H1 (cell line): ENCODE data around the gene CCDC63. TPM values are rescaled to one million over a fixed set of nuclear protein-coding genes. Genes with fewer than 3 reads are reported as not detected.

Source experiments
- CHD7 ChIP-seq: fragments of 300-600 bp; sonication (generic); IDR thresholded peaks from 2 replicates; pipeline ENCODE4 v1.7.1; 2012; ENCODE audit warnings: low read length, moderate library complexity, mild to moderate bottlenecking, inconsistent platforms; ENCODE audit not compliant: insufficient replicate concordance
- polyA plus RNA-seq, 7 experiments: library from polyadenylated mRNA; depleted of rRNA in 3 of 7; stranded (reverse) in 5 of 7; unstranded in 2 of 7; fragments of >200 nt in 5 of 7; fragments of 200-250 nt in 2 of 7; gene quantifications; 1 replicate in 5 of 7; 2 replicates in 1 of 7; 4 replicates in 1 of 7; pipeline versions ENCODE4 v1.2.1 to v1.2.3, GENCODE V29; 2011 to 2013; ENCODE audit warnings: missing spikeins in 2 of 7, mixed read lengths in 2 of 7
- total RNA-seq: library from RNA; stranded (reverse); fragmentation: NEBNext Ultra II Directional; extraction: Animal tissue kit (Norgen Biotek cat#: 25700); gene quantifications from 2 replicates; pipeline ENCODE4 v1.2.1, GENCODE V29; 2021

CCDC63 gene
- total and polyA plus RNA-seq, 2 of the 8 experiments (the other 6 are each of a cell fraction or from before 2014, with no cell fraction given), result 0.42 to 0.93 TPM

- TF ChIP-seq CHD7, result no peak
Observed at GRCh38 chr12:110853836-110854235, 7.0 kb downstream of the CCDC63 start (continued).
